ENCODE measurements around the gene MID1IP1.
A peak's percentile ranks its signal among the peaks of the same experiment; 100 is the strongest.

Gene MID1IP1

GRCh38 chrX:38804432-38804681, 3.1 kb downstream of the MID1IP1 start:
- Histone ChIP-seq H3K79me2 (ENCODE audit: low read length) (peaks cover 41% of the 10 kb centered on the region), H2AFZ (ENCODE audit: low read length) (no peak overlapping the region), H3K9ac (ENCODE audit: low read length) (peak overlapping the region; percentile 89), H3F3A (ENCODE audit: insufficient read depth, low read length) (peaks cover 20% of the 10 kb centered on the region), H3K4me2 (ENCODE audit: low read depth, low read length) (peak overlapping the region; percentile 63), H3K27ac (ENCODE audit: low read length) (peak overlapping the region; percentile 80), H3K36me3 (replicated peaks; ENCODE audit: insufficient read depth, low read length) (no peaks in the 10 kb centered on the region), H4K20me1 (ENCODE audit: insufficient read depth, low read length) (no peaks in the 10 kb centered on the region), H3K4me1 (ENCODE audit: low read length) (peaks cover 8% of the 10 kb centered on the region; the same call in 1 of the 2 replicates), H3K4me3 (ENCODE audit: low read length) (peak overlapping the region; percentile 81), H3K9me3 (replicated peaks; ENCODE audit: insufficient read depth, low read length) (no peaks in the 10 kb centered on the region), H3K27me3 (replicated peaks; ENCODE audit: insufficient read depth, low read length) (no peaks in the 10 kb centered on the region), H3K9me2 (replicated peaks; ENCODE audit: insufficient read depth, low read length) (no peaks in the 10 kb centered on the region)
- no peak for DNase-seq
- TF ChIP-seq EZH2phosphoT487 (IDR thresholded peaks at IDR 0.05; ENCODE audit: low read length) = no peak
- TF ChIP-seq EZH2 (optimal IDR thresholded peaks at IDR 0.05; ENCODE audit: low read depth, low read length) = no peak
- TF ChIP-seq CTCF (IDR thresholded peaks at IDR 0.05; ENCODE audit: low read length) = no peak

- Histone ChIP-seq H3K79me2 (ENCODE audit: low read length) (peaks cover 41% of the 10 kb centered on the region), H3K4me1 (ENCODE audit: low read length) (peaks cover 8% of the 10 kb centered on the region; the same call in 1 of the 2 replicates), H3K9ac (ENCODE audit: low read length) (peak overlapping the region; percentile 89), H3F3A (ENCODE audit: insufficient read depth, low read length) (peaks cover 20% of the 10 kb centered on the region), H3K4me2 (ENCODE audit: low read depth, low read length) (peak overlapping the region; percentile 63; the same call in 1 of the 2 replicates), H3K36me3 (replicated peaks; ENCODE audit: insufficient read depth, low read length) (no peaks in the 10 kb centered on the region), H3K9me2 (replicated peaks; ENCODE audit: insufficient read depth, low read length) (no peaks in the 10 kb centered on the region), H4K20me1 (ENCODE audit: insufficient read depth, low read length) (no peaks in the 10 kb centered on the region), H3K27ac (ENCODE audit: low read length) (peak overlapping the region; percentile 80), H3K9me3 (replicated peaks; ENCODE audit: insufficient read depth, low read length) (no peaks in the 10 kb centered on the region), H3K4me3 (ENCODE audit: low read length) (peak overlapping the region; percentile 81), H3K27me3 (replicated peaks; ENCODE audit: insufficient read depth, low read length) (no peaks in the 10 kb centered on the region), H2AFZ (ENCODE audit: low read length) (no peak overlapping the region)
- peak; percentile 29 for DNase-seq
- TF ChIP-seq CTCF (IDR thresholded peaks at IDR 0.05; ENCODE audit: low read length) = no peak
- TF ChIP-seq EZH2phosphoT487 (IDR thresholded peaks at IDR 0.05; ENCODE audit: low read length) = no peak
- no peak for TF ChIP-seq EZH2 (optimal IDR thresholded peaks at IDR 0.05; ENCODE audit: low read depth, low read length)
Measured at GRCh38 chrX:38804682-38805431, 3.6 kb downstream of the MID1IP1 start.

- H3K9me3 ChIP-seq (replicated peaks; ENCODE audit: insufficient read depth, low read length) = no peaks in the 10 kb centered on the region
- peak overlapping the region; percentile 89 for H3K9ac ChIP-seq (ENCODE audit: low read length)
- H3K36me3 ChIP-seq (replicated peaks; ENCODE audit: insufficient read depth, low read length) = no peaks in the 10 kb centered on the region
- no peaks in the 10 kb centered on the region for H3K27me3 ChIP-seq (replicated peaks; ENCODE audit: insufficient read depth, low read length)
- TF ChIP-seq EZH2phosphoT487 (IDR thresholded peaks at IDR 0.05; ENCODE audit: low read length) (no peak), CTCF (IDR thresholded peaks at IDR 0.05; ENCODE audit: low read length) (no peak), EZH2 (optimal IDR thresholded peaks at IDR 0.05; ENCODE audit: low read depth, low read length) (no peak)
- H3K4me2 ChIP-seq (ENCODE audit: low read depth, low read length) = peak overlapping the region; percentile 63
- H3F3A ChIP-seq (ENCODE audit: insufficient read depth, low read length) = peaks cover 20% of the 10 kb centered on the region
- peak overlapping the region; percentile 81 for H3K4me3 ChIP-seq (ENCODE audit: low read length)
- H3K4me1 ChIP-seq (ENCODE audit: low read length) = peaks cover 8% of the 10 kb centered on the region; the same call in 1 of the 2 replicates
- peak overlapping the region; percentile 80 for H3K27ac ChIP-seq (ENCODE audit: low read length)
- peak; percentile 55 for DNase-seq
- peaks cover 41% of the 10 kb centered on the region for H3K79me2 ChIP-seq (ENCODE audit: low read length)
- H2AFZ ChIP-seq (ENCODE audit: low read length) = no peak overlapping the region
- H3K9me2 ChIP-seq (replicated peaks; ENCODE audit: insufficient read depth, low read length) = no peaks in the 10 kb centered on the region
- H4K20me1 ChIP-seq (ENCODE audit: insufficient read depth, low read length) = no peaks in the 10 kb centered on the region
Measured at GRCh38 chrX:38805432-38806389, 4.5 kb downstream of the MID1IP1 start.

Measured in MM.1S (cell line).